Fibroblast of lung (primary cell): ENCODE results near the gene SCIN.

Source experiments
- CTCF ChIP-seq, 2 donors: IDR thresholded peaks in 1 of 2; conservative IDR thresholded peaks in 1 of 2; 1 replicate in 1 of 2; 2 replicates in 1 of 2; pipeline ENCODE4 v1.5.1; 2011 to 2012; ENCODE audit warnings: low read length in 2 of 2, control low read depth in 1 of 2, inconsistent platforms in 1 of 2, low read depth in 1 of 2, mild to moderate bottlenecking in 1 of 2
- EZH2 ChIP-seq: IDR thresholded peaks from 2 replicates; pipeline ENCODE4 v1.5.1; 2012; ENCODE audit warnings: low read length, control low read depth, mild to moderate bottlenecking; ENCODE audit errors: missing control alignments

GRCh38 chr7:12596225-12596790 is 25.8 kb downstream of the SCIN start:
- no peak for TF ChIP-seq CTCF (conservative IDR thresholded peaks at IDR 0.05 in 1 of 2, IDR thresholded peaks at IDR 0.05 in 1 of 2; ENCODE audit: low read depth in 1 of 2, low read length in 2 of 2)
- TF ChIP-seq EZH2 = no peak
